Calu3 (cell line): ENCODE measurements around the gene TCF4. TPM values are rescaled to one million over a fixed set of nuclear protein-coding genes. Genes with fewer than 3 reads are reported as not detected.

Experiments
- BruUV-seq: library from RNA; stranded (reverse); fragments of 400-500 nt; replicated peaks from 2 replicates; lab custom pipeline; 2021; lab: Mats Ljungman, UMichigan
- CTCF ChIA-PET: fragments of 300-600 bp; sonication (Branson Sonifier 250); formaldehyde crosslinking; loops from one replicate; lab custom pipeline; 2022; ENCODE audit warnings: antibody characterized with exemption; lab: Charles Lee
- DNase-seq: peaks from one replicate; pipeline ENCODE4 v3.0.0; 2022
- H3K27ac Mint-ChIP-seq: one replicate; pipeline ENCODE4 v1.8.0; 2022; ENCODE audit warnings: mixed read lengths; ENCODE audit not compliant: unreplicated experiment
- H3K27me3 Mint-ChIP-seq: one replicate; pipeline ENCODE4 v1.8.0; 2022; ENCODE audit warnings: mixed read lengths; ENCODE audit not compliant: unreplicated experiment
- H3K36me3 Mint-ChIP-seq: one replicate; pipeline ENCODE4 v1.8.0; 2022; ENCODE audit warnings: mild to moderate bottlenecking, moderate library complexity, mixed read lengths; ENCODE audit not compliant: insufficient read depth, unreplicated experiment
- H3K4me1 Mint-ChIP-seq: one replicate; pipeline ENCODE4 v1.8.0; 2022; ENCODE audit warnings: mild to moderate bottlenecking, low read depth, mixed read lengths; ENCODE audit not compliant: unreplicated experiment
- H3K4me3 Mint-ChIP-seq: one replicate; pipeline ENCODE4 v1.8.0; 2022; ENCODE audit warnings: mild to moderate bottlenecking, low read depth, moderate library complexity, mixed read lengths; ENCODE audit not compliant: unreplicated experiment
- H3K9me3 Mint-ChIP-seq: one replicate; pipeline ENCODE4 v1.8.0; 2022; ENCODE audit warnings: low read depth, mixed read lengths; ENCODE audit not compliant: unreplicated experiment
- CTCF ChIP-seq: fragments of 200-600 bp; IDR thresholded peaks from one replicate; pipeline ENCODE4 v1.8.0; 2022; ENCODE audit warnings: antibody characterized with exemption; ENCODE audit not compliant: unreplicated experiment
- intact Hi-C: fragments of 100-400 bp; cut with micrococcal nuclease; formaldehyde crosslinking; loops from one replicate; pipeline ENCODE4 v1.10.0; 2022; ENCODE audit not compliant: unreplicated experiment
- total RNA-seq: library from RNA; stranded (reverse); gene quantifications from 2 replicates; pipeline ENCODE4 v1.2.3, GENCODE V29; 2022

TCF4 gene
- total RNA-seq, 1 experiment from 2014 or later, result 0.21 TPM

DNA sequence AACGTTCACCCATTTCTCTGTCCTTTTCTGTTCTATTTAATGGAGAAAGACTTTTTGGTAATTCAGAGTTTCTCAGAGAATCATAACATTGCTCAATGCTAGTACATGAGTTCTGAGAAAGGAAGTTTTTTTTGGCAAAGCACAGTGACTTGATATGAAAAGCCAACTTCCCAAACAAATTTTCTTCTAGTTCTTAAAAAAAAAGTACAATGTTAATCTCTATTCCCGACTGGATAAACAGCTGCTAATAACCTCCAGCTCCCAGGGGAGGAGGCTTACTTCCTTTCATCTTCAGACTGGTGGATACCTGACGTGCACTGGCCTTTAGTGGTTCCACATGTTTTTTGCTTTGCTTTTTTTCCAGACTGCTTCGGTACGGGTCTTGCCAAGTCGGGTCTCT lies 344.1 kb downstream of the TCF4 start:
- no TSS peak for BruUV-seq
- DNase-seq, result no peak
- H3K4me3 Mint-ChIP-seq, result no peak overlapping the region
- no peaks in the 10 kb centered on the region for H3K27me3 Mint-ChIP-seq
- H3K27ac Mint-ChIP-seq, result no peak overlapping the region
- no peaks in the 10 kb centered on the region for H3K4me1 Mint-ChIP-seq
- TF ChIP-seq CTCF, result no peak
- CTCF ChIA-PET, result no interaction called here
- intact Hi-C loops, result no loop called here
- no peaks in the 10 kb centered on the region for H3K9me3 Mint-ChIP-seq
- no peaks in the 10 kb centered on the region for H3K36me3 Mint-ChIP-seq

GRCh38 chr18:55243255-55243654 lies 344.7 kb downstream of the TCF4 start:
- no peaks in the 10 kb centered on the region for H3K9me3 Mint-ChIP-seq
- H3K27ac Mint-ChIP-seq, result no peak overlapping the region
- H3K27me3 Mint-ChIP-seq, result no peaks in the 10 kb centered on the region
- no peaks in the 10 kb centered on the region for H3K36me3 Mint-ChIP-seq
- no peak for TF ChIP-seq CTCF
- CTCF ChIA-PET, result no interaction called here
- intact Hi-C loops, result no loop called here
- no TSS peak for BruUV-seq
- DNase-seq, result no peak
- H3K4me1 Mint-ChIP-seq, result no peaks in the 10 kb centered on the region
- H3K4me3 Mint-ChIP-seq, result no peak overlapping the region

- CTCF ChIA-PET, result no interaction called here
- intact Hi-C loops, result no loop called here
- H3K4me3 Mint-ChIP-seq, result no peak overlapping the region
- TF ChIP-seq CTCF, result no peak
- no peaks in the 10 kb centered on the region for H3K36me3 Mint-ChIP-seq
- H3K9me3 Mint-ChIP-seq, result no peaks in the 10 kb centered on the region
- BruUV-seq, result no TSS peak
- DNase-seq, result no peak
- H3K27me3 Mint-ChIP-seq, result no peaks in the 10 kb centered on the region
- H3K27ac Mint-ChIP-seq, result no peak overlapping the region
- H3K4me1 Mint-ChIP-seq, result no peaks in the 10 kb centered on the region
These were observed 347.0 kb downstream of the TCF4 start for GRCh38 chr18:55240978-55241377.

DNA sequence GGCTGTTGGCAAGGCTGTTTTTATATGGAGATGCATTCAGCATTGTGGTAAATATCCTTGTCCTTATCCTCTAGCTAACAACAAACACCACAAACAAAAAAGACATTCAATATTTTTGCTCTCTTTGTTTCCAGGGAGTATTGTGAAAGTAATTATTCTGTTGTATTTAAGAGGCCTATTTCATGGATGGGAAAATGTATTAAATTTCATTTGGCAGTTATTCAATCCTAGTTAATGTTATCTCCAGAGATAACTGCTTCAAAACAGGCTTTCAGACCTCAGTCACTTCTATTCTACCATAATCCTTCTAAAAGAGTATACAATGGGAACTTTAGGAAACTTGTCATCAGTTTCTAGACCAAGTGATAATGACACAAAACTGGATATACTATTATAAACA lies 348.3 kb downstream of the TCF4 start:
- no peak for TF ChIP-seq CTCF
- Mint-ChIP-seq H3K27me3 (no peaks in the 10 kb centered on the region), H3K4me3 (no peak overlapping the region), H3K9me3 (no peaks in the 10 kb centered on the region), H3K4me1 (peaks cover 4% of the 10 kb centered on the region), H3K27ac (no peak overlapping the region), H3K36me3 (no peaks in the 10 kb centered on the region)
- intact Hi-C loops, result loop anchor here (10.0 kb wide), 3 partner anchors 85 to 1335 kb away; no protein-coding TSS in a partner anchor
- BruUV-seq, result no TSS peak
- no peak for DNase-seq
- CTCF ChIA-PET, result no interaction called here
